ENCODE measurements around the gene IFIT1. TPM values are rescaled to one million over a fixed set of nuclear protein-coding genes. Genes with fewer than 3 reads are reported as not detected.

Gene IFIT1
- total and polyA plus RNA-seq, 9 of the 15 experiments (the other 6 are each of a cell fraction or from before 2014, with no cell fraction given) = 0.03 to 0.40 (median 0.18) TPM

GRCh38 chr10:89367529-89367928 lies 24.9 kb upstream of the IFIT1 start:
- Histone ChIP-seq H3K4me1 (replicated peaks in 1 of 2; ENCODE audit: control insufficient read depth in 2 of 2, insufficient read depth in 2 of 2, low read length in 2 of 2) (peaks cover 0 to 24% of the 10 kb centered on the region in 2 experiments; a peak in 3 of 5 replicates), H3K36me3 (ENCODE audit: control insufficient read depth, insufficient read depth, low read length) (no peaks in the 10 kb centered on the region), H3K4me2 (ENCODE audit: insufficient read depth, low read length) (no peak overlapping the region), H3K27me3 (ENCODE audit: control insufficient read depth in 2 of 2, insufficient read depth in 2 of 2, low read length in 2 of 2) (no peaks in the 10 kb centered on the region), H3K9me3 (replicated peaks; ENCODE audit: control insufficient read depth, insufficient read depth, low read depth, low read length) (no peaks in the 10 kb centered on the region), H2AFZ (ENCODE audit: low read depth, low read length) (no peak overlapping the region), H3K9ac (ENCODE audit: insufficient read depth in 1 of 2, low read depth in 2 of 2, low read length in 2 of 2) (no peak overlapping the region), H3K27ac (ENCODE audit: extremely low read depth, low read depth, low read length) (no peak overlapping the region), H3K79me2 (ENCODE audit: control insufficient read depth, insufficient read depth, low read length) (no peaks in the 10 kb centered on the region), H3K9me1 (ENCODE audit: control insufficient read depth, insufficient read depth, low read length) (no peaks in the 10 kb centered on the region), H3K4me3 (no peak overlapping the region), H4K20me1 (replicated peaks; ENCODE audit: control insufficient read depth, insufficient read depth, low read length) (no peaks in the 10 kb centered on the region)
- in situ Hi-C loops (cut with MboI) = no loop called here
- 46% methylated on average over 4 of the region's 4 CpGs for WGBS (ENCODE audit: insufficient coverage, low coverage, missing lambda C conversion rate)
- ChIA-PET CTCF (ENCODE audit: low intra/inter-chr PET ratio) (no interaction called here), POLR2A (no interaction called here)
- intact Hi-C loops (cut with micrococcal nuclease) = no loop called here
- FAIRE-seq (no peak), ATAC-seq (no peak), DNase-seq (ENCODE audit: extremely low read depth in 1 of 4, low spot score in 3 of 4) (no peak)
- no TSS peak for BruUV-seq (replicated peaks)
- TF ChIP-seq ZNF133 (CRISPR knock-in tag; IDR thresholded peaks at IDR 0.05) = no peak
- no peak for TF ChIP-seq GATA2 (CRISPR knock-in tag; IDR thresholded peaks at IDR 0.05)
- TF ChIP-seq TAL1 (IDR thresholded peaks at IDR 0.05) = no peak
- TF ChIP-seq TARDBP (IDR thresholded peaks at IDR 0.05) = no peak
- no peak for TF ChIP-seq RUNX1 (IDR thresholded peaks at IDR 0.05; ENCODE audit: low read depth)

- no peak overlapping the region for H3K27ac ChIP-seq (ENCODE audit: extremely low read depth, low read depth, low read length)
- H3K9me3 ChIP-seq (replicated peaks; ENCODE audit: control insufficient read depth, insufficient read depth, low read depth, low read length) = no peaks in the 10 kb centered on the region
- no peaks in the 10 kb centered on the region for H3K27me3 ChIP-seq (ENCODE audit: control insufficient read depth in 2 of 2, insufficient read depth in 2 of 2, low read length in 2 of 2)
- H3K9me1 ChIP-seq (ENCODE audit: control insufficient read depth, insufficient read depth, low read length) = no peaks in the 10 kb centered on the region
- H3K4me3 ChIP-seq = no peak overlapping the region
- ATAC-seq = no peak
- peaks cover 0 to 18% of the 10 kb centered on the region in 2 experiments; a peak in 2 of 5 replicates for H3K4me1 ChIP-seq (replicated peaks in 1 of 2; ENCODE audit: control insufficient read depth in 2 of 2, insufficient read depth in 2 of 2, low read length in 2 of 2)
- ChIA-PET CTCF (ENCODE audit: low intra/inter-chr PET ratio) (no interaction called here), POLR2A (no interaction called here)
- no peak for FAIRE-seq
- H3K9ac ChIP-seq (ENCODE audit: insufficient read depth in 1 of 2, low read depth in 2 of 2, low read length in 2 of 2) = no peak overlapping the region
- 25% methylated on average over 1 of the region's 1 CpG for WGBS (ENCODE audit: insufficient coverage, low coverage, missing lambda C conversion rate)
- no peaks in the 10 kb centered on the region for H4K20me1 ChIP-seq (replicated peaks; ENCODE audit: control insufficient read depth, insufficient read depth, low read length)
- intact Hi-C loops (cut with micrococcal nuclease) (no loop called here), in situ Hi-C loops (cut with MboI) (no loop called here)
- no peak overlapping the region for H3K4me2 ChIP-seq (ENCODE audit: insufficient read depth, low read length)
- no peak overlapping the region for H2AFZ ChIP-seq (ENCODE audit: low read depth, low read length)
- DNase-seq (ENCODE audit: extremely low read depth in 1 of 4, low spot score in 3 of 4) = no peak
- H3K36me3 ChIP-seq (ENCODE audit: control insufficient read depth, insufficient read depth, low read length) = no peaks in the 10 kb centered on the region
- no TSS peak for BruUV-seq (replicated peaks)
- no peaks in the 10 kb centered on the region for H3K79me2 ChIP-seq (ENCODE audit: control insufficient read depth, insufficient read depth, low read length)
- TF ChIP-seq, protein P1, sequence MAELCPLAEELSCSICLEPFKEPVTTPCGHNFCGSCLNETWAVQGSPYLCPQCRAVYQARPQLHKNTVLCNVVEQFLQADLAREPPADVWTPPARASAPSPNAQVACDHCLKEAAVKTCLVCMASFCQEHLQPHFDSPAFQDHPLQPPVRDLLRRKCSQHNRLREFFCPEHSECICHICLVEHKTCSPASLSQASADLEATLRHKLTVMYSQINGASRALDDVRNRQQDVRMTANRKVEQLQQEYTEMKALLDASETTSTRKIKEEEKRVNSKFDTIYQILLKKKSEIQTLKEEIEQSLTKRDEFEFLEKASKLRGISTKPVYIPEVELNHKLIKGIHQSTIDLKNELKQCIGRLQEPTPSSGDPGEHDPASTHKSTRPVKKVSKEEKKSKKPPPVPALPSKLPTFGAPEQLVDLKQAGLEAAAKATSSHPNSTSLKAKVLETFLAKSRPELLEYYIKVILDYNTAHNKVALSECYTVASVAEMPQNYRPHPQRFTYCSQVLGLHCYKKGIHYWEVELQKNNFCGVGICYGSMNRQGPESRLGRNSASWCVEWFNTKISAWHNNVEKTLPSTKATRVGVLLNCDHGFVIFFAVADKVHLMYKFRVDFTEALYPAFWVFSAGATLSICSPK (IDR thresholded peaks at IDR 0.05; ENCODE audit: borderline replicate concordance) = no peak
- TF ChIP-seq ZNF717 (CRISPR knock-in tag; IDR thresholded peaks at IDR 0.05) (no peak), MEIS2 (IDR thresholded peaks at IDR 0.05; ENCODE audit: partially characterized antibody) (no peak), PHF21A (IDR thresholded peaks at IDR 0.05; ENCODE audit: borderline replicate concordance, low read depth) (no peak), L3MBTL2 (IDR thresholded peaks at IDR 0.05) (no peak), ZNF431 (CRISPR knock-in tag; IDR thresholded peaks at IDR 0.05) (no peak), PREB (CRISPR knock-in tag; IDR thresholded peaks at IDR 0.05) (no peak), NELFE (IDR thresholded peaks at IDR 0.05; ENCODE audit: insufficient read depth, insufficient read length) (no peak), ZNF23 (CRISPR knock-in tag; IDR thresholded peaks at IDR 0.05) (no peak), KDM4B (IDR thresholded peaks at IDR 0.05; ENCODE audit: borderline replicate concordance in 2 of 2, low read depth in 1 of 2) (no peak), SAFB2 (IDR thresholded peaks at IDR 0.05; ENCODE audit: borderline replicate concordance, low read depth, low read length, severe bottlenecking) (no peak), ZNF644 (tag; IDR thresholded peaks at IDR 0.05; ENCODE audit: low read depth) (no peak)
Measured at GRCh38 chr10:89368129-89368528, 24.3 kb upstream of the IFIT1 start.
